H1 (cell line): ENCODE results near the gene SCART1. TPM values are rescaled to one million over a fixed set of nuclear protein-coding genes. Genes with fewer than 3 reads are reported as not detected.

Source experiments
- E2F6 ChIP-seq: IDR thresholded peaks from 2 replicates; pipeline ENCODE4 v1.6.1; 2012; ENCODE audit warnings: inconsistent platforms
- PHF8 ChIP-seq: fragments of 200-600 bp; sonication (generic); conservative IDR thresholded peaks from 2 replicates; pipeline ENCODE4 v1.7.1; 2012; ENCODE audit warnings: low read depth, mild to moderate bottlenecking, inconsistent platforms, low read length, moderate library complexity
- SP2 ChIP-seq: IDR thresholded peaks from 2 replicates; pipeline ENCODE4 v1.6.1; 2012; ENCODE audit warnings: mild to moderate bottlenecking, low read length, inconsistent platforms
- polyA plus RNA-seq, 7 experiments: library from polyadenylated mRNA; depleted of rRNA in 3 of 7; stranded (reverse) in 5 of 7; unstranded in 2 of 7; fragments of >200 nt in 5 of 7; fragments of 200-250 nt in 2 of 7; gene quantifications; 1 replicate in 5 of 7; 2 replicates in 1 of 7; 4 replicates in 1 of 7; pipeline versions ENCODE4 v1.2.1 to v1.2.3, GENCODE V29; 2011 to 2013; ENCODE audit warnings: missing spikeins in 2 of 7, mixed read lengths in 2 of 7
- total RNA-seq: library from RNA; stranded (reverse); fragmentation: NEBNext Ultra II Directional; extraction: Animal tissue kit (Norgen Biotek cat#: 25700); gene quantifications from 2 replicates; pipeline ENCODE4 v1.2.1, GENCODE V29; 2021

Gene SCART1
- total and polyA plus RNA-seq, 2 of the 8 experiments (the other 6 are each of a cell fraction or from before 2014, with no cell fraction given) = 0.14 to 0.19 TPM

- TF ChIP-seq E2F6 = no peak
- TF ChIP-seq SP2 = no peak
- no peak for TF ChIP-seq PHF8
Observed at GRCh38 chr10:133476641-133476990, 22.9 kb downstream of the SCART1 start (continued).
